Measurements from ENCODE around the gene DEPDC1B. TPM values are rescaled to one million over a fixed set of nuclear protein-coding genes. Genes with fewer than 3 reads are reported as not detected.

The DEPDC1B gene
- total and polyA plus RNA-seq, 2 of the 4 experiments (the other 2 are of a cell fraction): 4.4 to 9.3 TPM

GRCh38 chr5:60632153-60632552 is 67.8 kb downstream of the DEPDC1B start:
- no peak overlapping the region for H3K9ac ChIP-seq (ENCODE audit: low read depth, low read length)
- H4K5ac ChIP-seq (ENCODE audit: low read depth, low read length): no peak overlapping the region
- no peak overlapping the region for H4K91ac ChIP-seq (ENCODE audit: insufficient read depth, low read depth, low read length)
- POLR2A ChIA-PET (ENCODE audit: unreplicated experiment): no interaction called here
- H4K20me1 ChIP-seq (ENCODE audit: insufficient read depth, low read length): no peaks in the 10 kb centered on the region
- no TSS peak for BruUV-seq (replicated peaks)
- TF ChIP-seq ELK1 (IDR thresholded peaks at IDR 0.05; ENCODE audit: borderline replicate concordance, low read depth, low read length) (no peak), USF2 (IDR thresholded peaks at IDR 0.05; ENCODE audit: low read depth, low read length) (no peak), NFE2L2 (IDR thresholded peaks at IDR 0.05; ENCODE audit: low read depth, low read length) (no peak), POLR2A (IDR thresholded peaks at IDR 0.05; ENCODE audit: low read depth, low read length) (no peak), MAZ (IDR thresholded peaks at IDR 0.05; ENCODE audit: borderline replicate concordance, low read depth, low read length) (no peak), RAD21 (IDR thresholded peaks at IDR 0.05; ENCODE audit: low read length) (no peak), RCOR1 (IDR thresholded peaks at IDR 0.05; ENCODE audit: insufficient replicate concordance, low read length) (no peak), MAFK (IDR thresholded peaks at IDR 0.05; ENCODE audit: low read depth, low read length) (no peak), MXI1 (IDR thresholded peaks at IDR 0.05; ENCODE audit: borderline replicate concordance, low read depth, low read length) (no peak), BHLHE40 (IDR thresholded peaks at IDR 0.05; ENCODE audit: low read depth, low read length) (no peak), CEBPB (IDR thresholded peaks at IDR 0.05; ENCODE audit: low read depth, low read length) (no peak), CHD1 (IDR thresholded peaks at IDR 0.05; ENCODE audit: low read depth, low read length) (no peak), CTCF (conservative IDR thresholded peaks at IDR 0.05; ENCODE audit: low read depth, low read length) (no peak), RFX5 (IDR thresholded peaks at IDR 0.05; ENCODE audit: low read depth, low read length) (no peak), FOS (IDR thresholded peaks at IDR 0.05; ENCODE audit: low read depth, low read length) (no peak)
- no peaks in the 10 kb centered on the region for H3K36me3 ChIP-seq (ENCODE audit: control insufficient read depth, insufficient read depth, low read length)
- H3K18ac ChIP-seq (ENCODE audit: low read depth, low read length): no peak overlapping the region
- H3K79me1 ChIP-seq (ENCODE audit: low read depth in 1 of 2, low read length in 2 of 2): 0 out of 4 replicates have a peak, but pooled peaks cover 0 to 3% of the 10 kb centered on the region in 2 experiments
- no peak overlapping the region for H3K14ac ChIP-seq (replicated peaks; ENCODE audit: low read depth, low read length)
- H2BK15ac ChIP-seq (ENCODE audit: low read depth, low read length): no peak overlapping the region
- CTCF ChIA-PET: no interaction called here
- H2AK9ac ChIP-seq (replicated peaks; ENCODE audit: low read depth, low read length, poor library complexity): no peak overlapping the region
- dilution Hi-C loops (cut with HindIII; ENCODE audit: low sequenced_read_pairs, unreplicated experiment) (no loop called here), intact Hi-C loops (cut with micrococcal nuclease) (no loop called here), in situ Hi-C loops (cut with MboI; ENCODE audit: low sequenced_read_pairs) (no loop called here)
- DNase-seq (no peak), ATAC-seq (ENCODE audit: low read depth) (no peak)
- H3K56ac ChIP-seq (ENCODE audit: extremely low read depth, insufficient read depth, low read length): no peak overlapping the region
- peaks cover 9% of the 10 kb centered on the region for H3K9me1 ChIP-seq (ENCODE audit: insufficient read depth, low read length)
- H3K27me3 ChIP-seq (ENCODE audit: control insufficient read depth, insufficient read depth, low read length): no peaks in the 10 kb centered on the region
- H2BK120ac ChIP-seq (ENCODE audit: low read depth, low read length): no peak overlapping the region
- H3K27ac ChIP-seq (ENCODE audit: insufficient read depth, low read length): no peak overlapping the region
- no peak overlapping the region for H2BK20ac ChIP-seq (ENCODE audit: low read depth, low read length)
- H3K9me3 ChIP-seq (ENCODE audit: control insufficient read depth, insufficient read depth, low read length): no peaks in the 10 kb centered on the region
- WGBS, 2 experiments (ENCODE audit: extremely low coverage in 2 of 2, insufficient read length in 1 of 2): 100% methylated on average over 4 of the region's 11 CpGs; no CpG with 5 or more reads in 1 of the 2 experiments
- peaks cover 6% of the 10 kb centered on the region for H3K4me1 ChIP-seq (ENCODE audit: control insufficient read depth, insufficient read depth, low read length)
- H3K4me3 ChIP-seq (ENCODE audit: insufficient read depth, low read depth, low read length): no peak overlapping the region
- H4K8ac ChIP-seq (ENCODE audit: low read depth in 2 of 2, low read length in 2 of 2): no peak overlapping the region
- no peak overlapping the region for H2AK5ac ChIP-seq (ENCODE audit: low read depth, low read length)
- H2AFZ ChIP-seq (replicated peaks; ENCODE audit: low read length, poor library complexity): no peak overlapping the region
- H3K4me2 ChIP-seq (ENCODE audit: low read depth, low read length): no peak overlapping the region
- H3K23ac ChIP-seq (ENCODE audit: low read depth, low read length): no peak overlapping the region
- no peak overlapping the region for H3K4ac ChIP-seq (ENCODE audit: low read depth, low read length)
- no peak overlapping the region for H2BK5ac ChIP-seq (ENCODE audit: low read depth, low read length, poor library complexity, severe bottlenecking)

Measured in IMR-90 (cell line).